Measurements from ENCODE around the gene NOTCH3. TPM values are rescaled to one million over a fixed set of nuclear protein-coding genes. Genes with fewer than 3 reads are reported as not detected.

NOTCH3 gene
- polyA plus RNA-seq (ENCODE audit: insufficient read length in 4 of 4) = 100 to 1,000 TPM in 2 of 4 donors, 10 to 100 TPM in 2; 77.5 to 122 (median 103) TPM

GRCh38 chr19:15200553-15201364 lies at the start of gene NOTCH3:
NOTCH3 (minus strand) TSS chr19:15200995; CDS start chr19:15200905, 90 bp downstream.
- DNase-seq (ENCODE audit: low read depth in 4 of 4, low spot score in 3 of 4) = no peak

GRCh38 chr19:15250640-15250993 lies 49.8 kb upstream of the NOTCH3 start:
- no peak for DNase-seq (ENCODE audit: low read depth in 4 of 4, low spot score in 3 of 4)

GRCh38 chr19:15249972-15250639 lies 49.3 kb upstream of the NOTCH3 start:
- DNase-seq (ENCODE audit: low read depth in 4 of 4, low spot score in 3 of 4) = no peak

GRCh38 chr19:15249528-15249874 lies 48.7 kb upstream of the NOTCH3 start:
- no peak for DNase-seq (ENCODE audit: low read depth in 4 of 4, low spot score in 3 of 4)

- DNase-seq (ENCODE audit: low read depth in 4 of 4, low spot score in 3 of 4) = no peak
These were observed 48.1 kb upstream of the NOTCH3 start for GRCh38 chr19:15248648-15249527.

GRCh38 chr19:15248106-15248505 lies 47.3 kb upstream of the NOTCH3 start:
- no peak for DNase-seq (ENCODE audit: low read depth in 4 of 4, low spot score in 3 of 4)

- DNase-seq (ENCODE audit: low read depth in 4 of 4, low spot score in 3 of 4) = no peak
These were observed 46.6 kb upstream of the NOTCH3 start for GRCh38 chr19:15247107-15248014.

GRCh38 chr19:15246198-15246481 lies 45.3 kb upstream of the NOTCH3 start:
- DNase-seq (ENCODE audit: low read depth in 4 of 4, low spot score in 3 of 4) = no peak

- DNase-seq (ENCODE audit: low read depth in 4 of 4, low spot score in 3 of 4) = no peak
These were observed 44.8 kb upstream of the NOTCH3 start for GRCh38 chr19:15245370-15246197.

GRCh38 chr19:15244808-15245207 lies 44.0 kb upstream of the NOTCH3 start:
- DNase-seq (ENCODE audit: low read depth in 4 of 4, low spot score in 3 of 4) = no peak

- DNase-seq (ENCODE audit: low read depth in 4 of 4, low spot score in 3 of 4) = no peak
These were observed 43.5 kb upstream of the NOTCH3 start for GRCh38 chr19:15244106-15244803.

GRCh38 chr19:15243236-15243957 lies 42.6 kb upstream of the NOTCH3 start:
- DNase-seq (ENCODE audit: low read depth in 4 of 4, low spot score in 3 of 4) = no peak

GRCh38 chr19:15241259-15241910 lies 40.6 kb upstream of the NOTCH3 start:
- DNase-seq (ENCODE audit: low read depth in 4 of 4, low spot score in 3 of 4) = no peak

GRCh38 chr19:15240515-15240914 lies 39.7 kb upstream of the NOTCH3 start:
- no peak for DNase-seq (ENCODE audit: low read depth in 4 of 4, low spot score in 3 of 4)

GRCh38 chr19:15239337-15239949 lies 38.6 kb upstream of the NOTCH3 start:
- DNase-seq (ENCODE audit: low read depth in 4 of 4, low spot score in 3 of 4) = no peak

- DNase-seq (ENCODE audit: low read depth in 4 of 4, low spot score in 3 of 4) = no peak
These were observed 37.9 kb upstream of the NOTCH3 start for GRCh38 chr19:15238639-15239155.
